Activated naive CD8-positive, alpha-beta T cell (primary cell): Measurements from ENCODE around the gene LARGE1.

Experiments used
- H3K27ac Mint-ChIP-seq: one replicate; pipeline ENCODE4 v1.8.0; 2021; ENCODE audit warnings: mixed read lengths
- H3K27me3 Mint-ChIP-seq: one replicate; pipeline ENCODE4 v1.8.0; 2021; ENCODE audit warnings: mixed read lengths
- H3K36me3 Mint-ChIP-seq: one replicate; pipeline ENCODE4 v1.8.0; 2021; ENCODE audit warnings: mixed read lengths
- H3K4me1 Mint-ChIP-seq: one replicate; pipeline ENCODE4 v1.8.0; 2021; ENCODE audit warnings: low read depth, mixed read lengths
- H3K4me3 Mint-ChIP-seq: one replicate; pipeline ENCODE4 v1.8.0; 2021; ENCODE audit warnings: mild to moderate bottlenecking, mixed read lengths
- H3K9me3 Mint-ChIP-seq: one replicate; pipeline ENCODE4 v1.8.0; 2021; ENCODE audit warnings: low read depth, mixed read lengths

The LARGE1 gene

DNA sequence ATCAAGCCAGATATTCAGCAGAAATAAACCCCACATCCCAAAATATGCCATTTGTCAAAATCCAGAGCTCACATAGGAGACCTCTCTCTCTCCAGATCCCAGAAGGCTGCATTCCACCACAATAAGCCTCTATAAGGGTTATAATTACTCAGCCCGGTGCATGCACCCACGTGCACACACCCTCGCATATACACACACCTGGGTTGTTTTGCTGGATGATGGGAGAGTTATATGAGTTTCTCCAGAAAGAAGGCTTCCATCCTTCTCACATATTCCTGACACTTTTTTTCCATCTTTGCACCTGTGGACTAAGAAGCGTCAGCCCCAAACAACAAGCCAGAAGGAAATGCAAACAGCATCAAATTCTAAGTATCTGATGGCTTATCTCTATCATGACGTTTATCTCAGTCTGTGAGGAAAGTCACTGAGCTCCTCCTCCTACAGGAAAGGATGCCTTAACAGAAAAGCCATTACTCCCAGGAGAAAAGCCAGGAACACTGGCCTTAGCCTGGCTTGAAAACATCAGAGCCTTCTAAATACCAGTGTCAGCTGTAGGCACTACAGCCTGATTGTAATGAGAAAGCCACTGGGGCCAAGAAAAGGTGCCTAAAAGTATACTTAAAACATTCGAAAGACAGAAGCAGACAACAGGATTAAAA is 253.2 kb downstream of the LARGE1 start:
- Mint-ChIP-seq H3K4me1 (no peaks in the 10 kb centered on the region), H3K27me3 (peaks cover 8% of the 10 kb centered on the region), H3K27ac (no peak overlapping the region), H3K4me3 (no peak overlapping the region), H3K36me3 (peaks cover 2% of the 10 kb centered on the region), H3K9me3 (no peaks in the 10 kb centered on the region)

GRCh38 chr22:33666279-33666960 is 253.9 kb downstream of the LARGE1 start:
- Mint-ChIP-seq H3K27ac (no peak overlapping the region), H3K27me3 (peaks cover 8% of the 10 kb centered on the region), H3K4me1 (no peaks in the 10 kb centered on the region), H3K4me3 (no peak overlapping the region), H3K36me3 (peaks cover 2% of the 10 kb centered on the region), H3K9me3 (no peaks in the 10 kb centered on the region)

GRCh38 chr22:33659448-33659847 is 260.8 kb downstream of the LARGE1 start:
- Mint-ChIP-seq H3K27me3 (peaks cover 4% of the 10 kb centered on the region), H3K4me3 (no peak overlapping the region), H3K9me3 (peaks cover 14% of the 10 kb centered on the region), H3K27ac (no peak overlapping the region), H3K36me3 (peaks cover 2% of the 10 kb centered on the region), H3K4me1 (no peaks in the 10 kb centered on the region)

DNA sequence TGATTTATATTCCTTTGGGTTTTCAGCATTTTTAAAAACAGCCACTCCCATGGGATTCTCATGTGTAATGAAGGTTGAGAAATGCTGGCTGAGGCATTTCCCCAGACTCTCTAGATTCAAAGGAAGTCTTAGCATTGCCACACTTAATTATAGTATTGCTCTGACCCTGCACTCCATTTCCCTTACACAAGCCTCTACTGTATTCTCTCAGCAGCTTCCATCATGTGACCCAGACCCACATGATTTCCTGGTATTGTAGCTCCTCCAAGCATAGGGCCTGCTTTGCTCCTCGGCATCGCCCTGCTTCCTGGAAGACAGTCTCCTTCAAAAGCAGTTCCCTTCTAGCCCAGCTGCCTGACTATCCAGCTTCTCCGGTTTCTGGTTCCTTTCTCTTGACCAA is 261.5 kb downstream of the LARGE1 start:
- no peak overlapping the region for H3K27ac Mint-ChIP-seq
- peaks cover 14% of the 10 kb centered on the region for H3K9me3 Mint-ChIP-seq
- H3K36me3 Mint-ChIP-seq: peaks cover under 1% of the 10 kb centered on the region
- H3K27me3 Mint-ChIP-seq: peaks cover under 1% of the 10 kb centered on the region
- no peaks in the 10 kb centered on the region for H3K4me1 Mint-ChIP-seq
- H3K4me3 Mint-ChIP-seq: no peak overlapping the region

DNA sequence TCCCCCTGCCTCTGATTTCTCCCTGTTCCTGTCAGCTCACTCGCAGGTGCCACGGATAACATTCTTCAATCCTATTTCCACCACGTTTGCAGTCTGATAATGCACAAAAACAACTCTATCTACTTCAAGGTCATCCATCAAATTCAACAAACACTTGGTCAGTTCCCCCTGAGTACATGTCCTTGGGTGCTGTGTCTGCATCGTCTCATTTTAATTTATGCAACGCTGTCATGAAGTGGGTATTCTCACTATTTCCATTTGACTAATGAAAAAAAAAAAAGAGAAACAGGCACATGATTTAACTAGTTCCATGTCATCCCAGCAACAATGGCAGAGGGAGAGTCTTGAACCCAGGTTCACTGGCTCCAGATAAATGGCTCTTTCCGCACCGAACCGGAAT is 262.6 kb downstream of the LARGE1 start:
- H3K27me3 Mint-ChIP-seq: no peaks in the 10 kb centered on the region
- H3K36me3 Mint-ChIP-seq: no peaks in the 10 kb centered on the region
- H3K9me3 Mint-ChIP-seq: peaks cover 14% of the 10 kb centered on the region
- no peak overlapping the region for H3K27ac Mint-ChIP-seq
- no peak overlapping the region for H3K4me3 Mint-ChIP-seq
- H3K4me1 Mint-ChIP-seq: no peaks in the 10 kb centered on the region

DNA sequence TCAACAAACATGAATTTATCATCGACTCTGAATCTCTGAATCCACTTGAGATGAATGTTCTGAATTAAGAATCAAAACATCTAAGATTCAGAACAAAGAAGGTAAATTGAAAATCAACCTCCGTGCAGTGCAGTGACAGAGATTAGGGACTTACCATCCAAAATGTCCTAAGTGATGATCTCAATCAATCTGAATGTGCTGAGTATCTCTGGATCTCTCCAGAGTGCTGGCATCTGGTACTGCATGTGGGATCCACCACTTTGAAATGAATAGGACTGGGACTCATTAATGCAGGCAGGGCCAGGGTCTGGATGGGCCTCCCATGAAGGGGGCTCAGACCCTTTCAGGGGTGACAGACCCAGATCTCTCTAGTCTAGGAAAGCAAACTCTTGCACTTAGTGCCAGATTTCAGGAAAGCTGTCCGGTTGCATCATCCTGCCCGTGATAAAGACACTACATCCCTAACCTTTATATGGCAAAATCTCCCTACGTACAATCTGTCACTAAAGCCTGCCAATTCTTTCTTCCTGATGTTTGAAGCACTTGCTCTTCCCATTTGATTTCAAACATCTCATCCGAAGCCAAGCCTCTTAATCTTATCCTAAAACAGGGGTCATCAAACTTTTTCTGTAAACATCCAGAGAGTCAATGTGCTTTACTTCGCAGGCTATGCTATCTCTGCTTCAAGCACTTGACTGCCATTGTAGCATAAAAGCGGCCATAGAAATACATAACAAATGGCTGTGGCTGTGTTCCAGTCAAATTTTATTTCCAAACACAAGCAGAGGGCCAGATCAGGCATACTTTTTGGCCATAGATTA is 263.3 kb downstream of the LARGE1 start:
- Mint-ChIP-seq H3K9me3 (peaks cover 14% of the 10 kb centered on the region), H3K27ac (no peak overlapping the region), H3K27me3 (no peaks in the 10 kb centered on the region), H3K4me3 (no peak overlapping the region), H3K36me3 (no peaks in the 10 kb centered on the region), H3K4me1 (no peaks in the 10 kb centered on the region)

GRCh38 chr22:33654173-33654895 is 265.9 kb downstream of the LARGE1 start:
- Mint-ChIP-seq H3K27ac (no peak overlapping the region), H3K27me3 (no peaks in the 10 kb centered on the region), H3K4me1 (no peaks in the 10 kb centered on the region), H3K9me3 (peaks cover 14% of the 10 kb centered on the region), H3K36me3 (no peaks in the 10 kb centered on the region), H3K4me3 (no peak overlapping the region)

GRCh38 chr22:33653532-33654063 is 266.7 kb downstream of the LARGE1 start:
- Mint-ChIP-seq H3K27me3 (no peaks in the 10 kb centered on the region), H3K36me3 (no peaks in the 10 kb centered on the region), H3K27ac (no peak overlapping the region), H3K4me3 (no peak overlapping the region), H3K9me3 (peaks cover 14% of the 10 kb centered on the region), H3K4me1 (no peaks in the 10 kb centered on the region)

DNA sequence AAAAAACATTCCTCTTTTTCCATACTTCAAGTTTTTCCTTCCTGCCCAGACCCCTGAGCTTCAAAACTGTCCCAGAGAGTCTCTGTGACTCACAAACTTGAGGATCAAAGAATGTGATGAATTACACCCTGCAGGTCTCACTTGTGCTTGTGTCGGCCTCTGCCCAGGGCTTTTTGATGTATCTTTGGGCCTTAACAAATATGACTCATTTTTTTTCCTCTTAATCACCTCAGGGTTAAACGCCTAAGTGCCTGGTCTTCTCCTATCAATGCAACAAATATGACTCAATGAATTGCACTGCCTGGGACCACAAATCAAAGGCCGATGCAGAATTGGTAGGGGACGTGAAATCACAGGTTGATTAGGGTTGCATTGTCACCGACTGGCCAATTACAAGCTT is 267.7 kb downstream of the LARGE1 start:
- Mint-ChIP-seq H3K27ac (no peak overlapping the region), H3K4me1 (no peaks in the 10 kb centered on the region), H3K4me3 (no peak overlapping the region), H3K9me3 (peaks cover 14% of the 10 kb centered on the region), H3K36me3 (no peaks in the 10 kb centered on the region), H3K27me3 (no peaks in the 10 kb centered on the region)

DNA sequence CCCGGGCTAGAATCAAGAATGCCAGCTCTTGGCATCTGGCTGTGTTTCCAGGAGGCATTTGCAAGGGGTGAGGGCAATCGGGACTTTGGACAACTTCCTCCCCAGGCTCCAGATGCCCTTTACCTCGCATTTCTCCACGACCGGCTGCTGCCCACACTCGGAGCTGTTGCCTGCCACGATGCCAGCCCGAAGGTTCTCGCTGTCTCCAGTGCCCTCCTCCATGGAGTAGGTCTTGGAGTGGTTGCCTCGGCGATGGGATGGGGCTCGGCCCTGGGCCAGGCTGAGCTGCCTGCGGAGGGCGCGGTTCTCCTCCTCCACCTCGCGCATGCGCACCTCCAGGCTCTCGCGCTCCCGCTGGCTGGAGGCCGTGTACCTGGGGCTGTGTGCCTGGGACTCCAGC is 270.0 kb downstream of the LARGE1 start:
- Mint-ChIP-seq H3K36me3 (no peaks in the 10 kb centered on the region), H3K27me3 (no peaks in the 10 kb centered on the region), H3K4me1 (no peaks in the 10 kb centered on the region), H3K27ac (no peak overlapping the region), H3K4me3 (no peak overlapping the region), H3K9me3 (peaks cover 11% of the 10 kb centered on the region)

DNA sequence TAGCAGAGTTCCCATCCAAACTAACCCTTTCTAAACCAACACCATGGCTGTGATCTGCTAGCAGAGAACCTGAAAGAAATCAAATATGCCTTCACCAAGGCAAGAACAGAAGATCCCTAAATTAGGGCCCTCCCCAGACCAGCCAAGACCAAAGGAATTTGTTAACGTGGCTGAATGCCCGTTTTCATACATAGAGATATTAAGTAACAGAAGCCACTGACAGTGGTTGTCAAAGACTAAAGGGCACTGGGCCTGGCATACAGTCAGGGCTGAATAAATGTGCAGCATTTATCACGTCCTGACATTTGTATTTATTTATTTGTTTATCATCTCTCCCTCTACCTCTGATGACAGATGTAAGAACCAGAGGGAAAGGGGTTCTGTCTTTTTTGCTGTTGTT is 271.8 kb downstream of the LARGE1 start:
- H3K27ac Mint-ChIP-seq: no peak overlapping the region
- H3K36me3 Mint-ChIP-seq: no peaks in the 10 kb centered on the region
- H3K9me3 Mint-ChIP-seq: peaks cover 9% of the 10 kb centered on the region
- H3K4me3 Mint-ChIP-seq: no peak overlapping the region
- no peaks in the 10 kb centered on the region for H3K27me3 Mint-ChIP-seq
- H3K4me1 Mint-ChIP-seq: no peaks in the 10 kb centered on the region

GRCh38 chr22:33640900-33641299 is 279.4 kb downstream of the LARGE1 start:
- no peak overlapping the region for H3K4me3 Mint-ChIP-seq
- peaks cover 6% of the 10 kb centered on the region for H3K9me3 Mint-ChIP-seq
- no peaks in the 10 kb centered on the region for H3K36me3 Mint-ChIP-seq
- no peak overlapping the region for H3K27ac Mint-ChIP-seq
- no peaks in the 10 kb centered on the region for H3K27me3 Mint-ChIP-seq
- H3K4me1 Mint-ChIP-seq: no peaks in the 10 kb centered on the region

DNA sequence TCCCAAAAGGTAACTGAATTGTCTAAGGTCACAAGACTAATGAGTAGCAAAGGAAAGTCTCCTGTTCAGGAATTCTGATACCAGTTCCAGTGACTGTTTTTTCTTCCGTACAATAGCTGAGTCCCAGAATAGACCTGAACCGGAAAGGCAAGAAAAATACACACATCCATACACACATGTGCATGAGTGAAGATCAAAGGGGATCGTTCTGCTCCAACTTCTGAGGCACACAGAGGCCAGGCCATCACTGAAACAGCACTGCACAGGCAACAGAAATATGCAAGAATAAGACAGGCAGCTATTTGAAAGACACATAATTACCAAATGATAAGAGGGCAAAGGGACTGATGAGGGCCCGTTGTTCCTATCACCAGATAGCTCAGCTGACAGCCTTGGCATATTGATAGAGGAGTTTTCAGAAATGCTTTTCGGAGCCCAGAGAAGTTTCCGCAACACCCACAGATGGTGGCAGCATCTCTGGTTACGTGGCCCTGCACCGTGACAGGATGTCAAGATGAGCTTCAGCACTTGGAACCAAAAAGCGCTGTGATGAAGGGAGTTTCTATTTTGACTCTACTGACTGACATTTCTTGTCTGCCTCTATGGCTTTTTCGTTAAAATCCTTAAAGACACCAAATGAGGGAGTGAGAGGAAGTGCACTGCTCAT is 280.6 kb downstream of the LARGE1 start:
- Mint-ChIP-seq H3K36me3 (no peaks in the 10 kb centered on the region), H3K27ac (no peak overlapping the region), H3K4me3 (no peak overlapping the region), H3K9me3 (no peaks in the 10 kb centered on the region), H3K4me1 (no peaks in the 10 kb centered on the region), H3K27me3 (no peaks in the 10 kb centered on the region)

- H3K27me3 Mint-ChIP-seq: no peaks in the 10 kb centered on the region
- no peak overlapping the region for H3K4me3 Mint-ChIP-seq
- no peaks in the 10 kb centered on the region for H3K36me3 Mint-ChIP-seq
- no peaks in the 10 kb centered on the region for H3K4me1 Mint-ChIP-seq
- no peak overlapping the region for H3K27ac Mint-ChIP-seq
- H3K9me3 Mint-ChIP-seq: peaks cover 4% of the 10 kb centered on the region
These were observed 284.5 kb downstream of the LARGE1 start for GRCh38 chr22:33635766-33636165.
